DND-41 (cell line): ENCODE measurements around the gene DYSF.

Experiments used
- ATAC-seq: fragments of 200-7000 bp; cut with Tn5 transposase; 3 replicates; pipeline ENCODE4 v1.9.1; 2021; ENCODE audit warnings: low read depth; ENCODE audit not compliant: insufficient read depth
- DNase-seq: peaks from one replicate; pipeline ENCODE4 v3.0.0-alpha.2; 2020
- H2AFZ ChIP-seq: 2 replicates; pipeline ENCODE4 v1.6.0; 2012; ENCODE audit warnings: low read depth, low read length
- H3K27ac ChIP-seq: 2 replicates; pipeline ENCODE4 v1.5.1; 2012; ENCODE audit warnings: low read length, inconsistent platforms
- H3K27me3 ChIP-seq: fragments of 200-600 bp; sonication (generic); 2 replicates; pipeline ENCODE4 v1.6.0; 2012; ENCODE audit warnings: low read length, mild to moderate bottlenecking, inconsistent platforms; ENCODE audit not compliant: insufficient read depth, poor library complexity
- H3K36me3 ChIP-seq: 2 replicates; pipeline ENCODE4 v1.5.1; 2012; ENCODE audit warnings: low read length, inconsistent platforms; ENCODE audit not compliant: insufficient read depth
- H3K4me1 ChIP-seq: 2 replicates; pipeline ENCODE4 v1.5.1; 2012; ENCODE audit warnings: mild to moderate bottlenecking, low read length; ENCODE audit not compliant: insufficient read depth
- H3K4me2 ChIP-seq: 2 replicates; pipeline ENCODE4 v1.6.0; 2012; ENCODE audit warnings: mild to moderate bottlenecking, moderate library complexity, low read length, inconsistent platforms; ENCODE audit not compliant: insufficient read depth
- H3K4me3 ChIP-seq, 2 experiments: fragments of 200-600 bp in 1 of 2; shearing (Covaris generic) in 1 of 2; 2 replicates each; pipeline ENCODE4 v1.5.1; 2012 to 2016; ENCODE audit warnings: inconsistent platforms in 2 of 2, low read length in 2 of 2, mild to moderate bottlenecking in 2 of 2, low read depth in 1 of 2, moderate library complexity in 1 of 2
- H3K79me2 ChIP-seq: 2 replicates; pipeline ENCODE4 v1.6.0; 2012; ENCODE audit warnings: low read length, inconsistent platforms; ENCODE audit not compliant: insufficient read depth
- H3K9ac ChIP-seq: 2 replicates; pipeline ENCODE4 v1.6.0; 2012; ENCODE audit warnings: low read depth, mild to moderate bottlenecking, inconsistent platforms, low read length, moderate library complexity
- H3K9me3 ChIP-seq: 2 replicates; pipeline ENCODE4 v1.5.1; 2012; ENCODE audit warnings: low read length, moderate library complexity, mild to moderate bottlenecking, inconsistent platforms; ENCODE audit not compliant: insufficient read depth, severe bottlenecking
- H4K20me1 ChIP-seq: 2 replicates; pipeline ENCODE4 v1.6.0; 2012; ENCODE audit warnings: low read length; ENCODE audit not compliant: insufficient read depth
- CTCF ChIP-seq: IDR thresholded peaks from 2 replicates; pipeline ENCODE4 v1.5.1; 2012; ENCODE audit warnings: borderline replicate concordance, low read length, moderate library complexity, mild to moderate bottlenecking; ENCODE audit not compliant: poor library complexity, severe bottlenecking; ENCODE audit errors: extremely low read depth
- EZH2 ChIP-seq: IDR thresholded peaks from 3 replicates; pipeline ENCODE4 v1.6.1; 2012; ENCODE audit warnings: borderline replicate concordance, low read depth, mild to moderate bottlenecking, moderate library complexity, low read length, inconsistent platforms; ENCODE audit not compliant: severe bottlenecking

The DYSF gene

GRCh38 chr2:71684226-71685072 lies 231.1 kb downstream of the DYSF start:
- H3K27ac ChIP-seq, result no peak overlapping the region
- no peak for ATAC-seq

DNA sequence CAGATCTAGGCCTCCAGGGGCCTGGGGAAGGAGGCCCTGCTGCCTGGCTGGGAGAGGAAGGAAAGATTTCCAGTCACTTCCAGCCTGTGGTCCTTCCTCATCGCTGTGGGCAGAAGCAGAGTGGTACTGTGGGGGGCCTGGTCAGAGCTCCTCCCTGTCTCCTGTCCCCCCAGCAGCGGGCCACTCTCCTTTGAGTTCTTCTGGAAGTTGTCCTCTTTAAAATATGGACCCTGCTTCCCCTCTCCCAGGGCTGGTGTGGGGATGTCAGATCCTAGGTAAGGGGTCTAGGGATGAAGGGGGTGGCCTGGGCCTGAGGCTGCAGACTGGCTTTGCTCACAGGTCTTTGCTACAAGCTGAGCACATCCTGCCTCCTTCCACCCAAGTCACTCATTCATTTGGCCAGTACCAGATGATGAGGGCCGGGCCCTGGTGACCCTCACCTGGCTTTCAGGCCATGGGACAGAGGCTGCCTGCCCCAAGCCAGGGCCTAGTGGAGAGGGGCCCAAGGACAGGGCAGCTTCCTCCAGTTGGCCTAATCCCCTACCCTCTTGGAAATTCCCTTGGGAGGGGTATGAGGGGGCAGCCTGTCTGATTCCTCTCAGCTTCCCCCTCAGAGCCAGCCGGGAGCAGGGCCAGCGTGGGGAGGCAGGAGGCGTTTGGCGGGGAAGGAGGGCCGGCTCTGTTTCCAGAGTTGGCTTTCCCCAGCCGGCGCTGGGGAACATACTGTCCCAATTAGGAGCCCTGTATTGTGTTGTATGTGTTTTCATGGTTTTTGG lies 231.9 kb downstream of the DYSF start:
- no peaks in the 10 kb centered on the region for H3K4me1 ChIP-seq
- H4K20me1 ChIP-seq, result no peaks in the 10 kb centered on the region; the same call in 1 of the 2 replicates
- no peak overlapping the region for H3K4me3 ChIP-seq
- H3K27ac ChIP-seq, result no peak overlapping the region
- no peaks in the 10 kb centered on the region for H3K36me3 ChIP-seq
- no peak overlapping the region for H3K4me2 ChIP-seq
- H3K79me2 ChIP-seq, result no peaks in the 10 kb centered on the region
- no peaks in the 10 kb centered on the region for H3K9me3 ChIP-seq
- H3K9ac ChIP-seq, result no peak overlapping the region
- ATAC-seq (no peak), DNase-seq (no peak)
- no peak overlapping the region for H2AFZ ChIP-seq
- TF ChIP-seq CTCF, result no peak
- TF ChIP-seq EZH2, result no peak
- H3K27me3 ChIP-seq, result no peaks in the 10 kb centered on the region

More at GRCh38 chr2:71684226-71685072, 231.1 kb downstream of the DYSF start:
- Histone ChIP-seq H4K20me1 (no peaks in the 10 kb centered on the region), H3K27me3 (no peaks in the 10 kb centered on the region), H2AFZ (no peak overlapping the region), H3K4me2 (no peak overlapping the region), H3K9ac (no peak overlapping the region), H3K4me3 (no peak overlapping the region), H3K36me3 (no peaks in the 10 kb centered on the region), H3K79me2 (no peaks in the 10 kb centered on the region), H3K9me3 (no peaks in the 10 kb centered on the region), H3K4me1 (no peaks in the 10 kb centered on the region)
- no peak for DNase-seq
- TF ChIP-seq CTCF, result no peak
- TF ChIP-seq EZH2, result no peak

DNA sequence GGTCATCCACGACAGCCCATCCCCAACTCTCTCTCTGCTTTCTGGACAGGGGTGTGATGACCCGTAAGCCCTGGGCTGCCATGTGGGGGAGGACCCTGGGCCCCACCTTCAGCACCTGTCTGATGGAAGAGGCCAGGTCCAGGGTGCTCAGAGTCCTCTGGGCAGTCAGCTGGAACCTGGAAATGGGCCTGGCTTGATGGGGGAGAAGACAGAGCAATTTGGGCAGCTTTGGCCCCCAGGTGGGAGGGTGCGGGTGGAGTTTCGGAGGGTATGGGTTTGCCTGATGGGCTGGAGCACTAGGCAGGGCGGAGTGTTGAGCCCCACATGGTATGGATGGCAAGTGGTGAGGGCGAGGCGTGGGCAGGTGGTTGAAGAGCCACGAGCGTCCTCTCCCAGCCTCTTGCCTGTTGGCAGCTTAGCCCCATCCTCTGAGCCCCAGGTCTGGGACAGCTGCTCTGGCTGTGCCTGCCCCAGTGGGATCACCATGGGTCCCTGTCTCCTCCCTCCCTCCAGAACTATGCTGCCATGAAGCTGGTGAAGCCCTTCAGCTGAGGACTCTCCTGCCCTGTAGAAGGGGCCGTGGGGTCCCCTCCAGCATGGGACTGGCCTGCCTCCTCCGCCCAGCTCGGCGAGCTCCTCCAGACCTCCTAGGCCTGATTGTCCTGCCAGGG lies 232.7 kb downstream of the DYSF start:
- DNase-seq, result no peak
- Histone ChIP-seq H3K27me3 (no peaks in the 10 kb centered on the region), H3K4me3 (no peak overlapping the region), H3K36me3 (no peaks in the 10 kb centered on the region), H3K9me3 (no peaks in the 10 kb centered on the region), H3K27ac (no peak overlapping the region), H2AFZ (no peak overlapping the region), H3K4me1 (no peaks in the 10 kb centered on the region), H3K4me2 (no peak overlapping the region), H4K20me1 (no peaks in the 10 kb centered on the region; the same call in 1 of the 2 replicates), H3K79me2 (no peaks in the 10 kb centered on the region), H3K9ac (no peak overlapping the region)
- ATAC-seq, result no peak
- TF ChIP-seq EZH2, result no peak
